Activated naive CD8-positive, alpha-beta T cell (primary cell): ENCODE results near the gene GALNT9.

Experiments
- H3K27ac Mint-ChIP-seq: one replicate; pipeline ENCODE4 v1.8.0; 2021; ENCODE audit warnings: mixed read lengths
- H3K27me3 Mint-ChIP-seq: one replicate; pipeline ENCODE4 v1.8.0; 2021; ENCODE audit warnings: mixed read lengths
- H3K36me3 Mint-ChIP-seq: one replicate; pipeline ENCODE4 v1.8.0; 2021; ENCODE audit warnings: mixed read lengths
- H3K4me1 Mint-ChIP-seq: one replicate; pipeline ENCODE4 v1.8.0; 2021; ENCODE audit warnings: low read depth, mixed read lengths
- H3K4me3 Mint-ChIP-seq: one replicate; pipeline ENCODE4 v1.8.0; 2021; ENCODE audit warnings: mild to moderate bottlenecking, mixed read lengths
- H3K9me3 Mint-ChIP-seq: one replicate; pipeline ENCODE4 v1.8.0; 2021; ENCODE audit warnings: low read depth, mixed read lengths

GALNT9 gene

GRCh38 chr12:132317233-132317938, 12.0 kb downstream of the GALNT9 start:
- H3K4me1 Mint-ChIP-seq, result no peaks in the 10 kb centered on the region
- no peak overlapping the region for H3K27ac Mint-ChIP-seq
- H3K36me3 Mint-ChIP-seq, result no peaks in the 10 kb centered on the region
- H3K4me3 Mint-ChIP-seq, result no peak overlapping the region
- peaks cover 3% of the 10 kb centered on the region for H3K27me3 Mint-ChIP-seq
- H3K9me3 Mint-ChIP-seq, result no peaks in the 10 kb centered on the region

GRCh38 chr12:132316497-132317232, 12.7 kb downstream of the GALNT9 start:
- Mint-ChIP-seq H3K27ac (no peak overlapping the region), H3K36me3 (no peaks in the 10 kb centered on the region), H3K4me1 (no peaks in the 10 kb centered on the region), H3K27me3 (peaks cover 3% of the 10 kb centered on the region), H3K4me3 (no peak overlapping the region), H3K9me3 (peaks cover 5% of the 10 kb centered on the region)

DNA sequence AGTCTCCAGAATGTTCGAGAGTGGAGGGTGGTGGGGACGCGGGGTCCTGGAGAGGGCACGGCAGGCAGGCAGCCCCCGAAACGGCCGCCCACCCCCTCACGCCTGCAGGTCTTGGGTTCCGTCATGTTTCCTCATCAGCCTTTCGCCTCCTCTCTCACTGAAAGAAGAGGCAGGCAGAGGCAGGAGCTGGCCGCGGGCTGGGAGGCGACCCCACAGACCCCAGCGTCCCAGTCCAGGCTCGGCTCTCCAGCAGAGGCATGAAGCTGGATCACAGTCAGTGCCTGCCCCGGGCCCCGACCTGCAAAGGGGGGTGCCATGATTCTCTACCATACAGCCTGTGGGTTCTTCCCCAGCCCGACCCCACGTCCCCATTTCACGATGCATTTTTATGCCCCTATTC, 13.4 kb downstream of the GALNT9 start:
- Mint-ChIP-seq H3K4me3 (no peak overlapping the region), H3K9me3 (peaks cover 12% of the 10 kb centered on the region), H3K36me3 (no peaks in the 10 kb centered on the region), H3K4me1 (no peaks in the 10 kb centered on the region), H3K27ac (no peak overlapping the region), H3K27me3 (peaks cover 3% of the 10 kb centered on the region)

DNA sequence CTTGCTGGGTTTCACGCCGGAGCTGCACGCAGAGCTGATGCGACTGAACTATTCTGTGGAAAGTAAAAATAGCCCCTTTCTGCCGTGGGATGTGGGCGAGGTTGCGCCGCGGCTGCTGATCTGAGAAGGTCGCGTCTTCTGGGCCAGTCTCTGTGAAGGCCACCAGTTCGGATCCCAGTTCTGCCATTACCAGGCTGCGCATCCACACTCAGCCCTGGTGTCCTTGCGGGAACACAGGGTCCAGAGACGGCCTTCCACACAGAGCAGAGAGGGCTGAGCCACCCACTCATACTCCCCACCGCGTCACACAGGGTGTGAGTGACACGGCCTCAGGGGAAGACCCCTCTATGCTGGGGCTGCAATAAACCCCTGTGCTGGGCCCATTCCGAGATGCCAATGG, 13.9 kb downstream of the GALNT9 start:
- no peaks in the 10 kb centered on the region for H3K4me1 Mint-ChIP-seq
- no peak overlapping the region for H3K4me3 Mint-ChIP-seq
- no peaks in the 10 kb centered on the region for H3K36me3 Mint-ChIP-seq
- no peak overlapping the region for H3K27ac Mint-ChIP-seq
- peaks cover 14% of the 10 kb centered on the region for H3K9me3 Mint-ChIP-seq
- H3K27me3 Mint-ChIP-seq, result peaks cover 3% of the 10 kb centered on the region

DNA sequence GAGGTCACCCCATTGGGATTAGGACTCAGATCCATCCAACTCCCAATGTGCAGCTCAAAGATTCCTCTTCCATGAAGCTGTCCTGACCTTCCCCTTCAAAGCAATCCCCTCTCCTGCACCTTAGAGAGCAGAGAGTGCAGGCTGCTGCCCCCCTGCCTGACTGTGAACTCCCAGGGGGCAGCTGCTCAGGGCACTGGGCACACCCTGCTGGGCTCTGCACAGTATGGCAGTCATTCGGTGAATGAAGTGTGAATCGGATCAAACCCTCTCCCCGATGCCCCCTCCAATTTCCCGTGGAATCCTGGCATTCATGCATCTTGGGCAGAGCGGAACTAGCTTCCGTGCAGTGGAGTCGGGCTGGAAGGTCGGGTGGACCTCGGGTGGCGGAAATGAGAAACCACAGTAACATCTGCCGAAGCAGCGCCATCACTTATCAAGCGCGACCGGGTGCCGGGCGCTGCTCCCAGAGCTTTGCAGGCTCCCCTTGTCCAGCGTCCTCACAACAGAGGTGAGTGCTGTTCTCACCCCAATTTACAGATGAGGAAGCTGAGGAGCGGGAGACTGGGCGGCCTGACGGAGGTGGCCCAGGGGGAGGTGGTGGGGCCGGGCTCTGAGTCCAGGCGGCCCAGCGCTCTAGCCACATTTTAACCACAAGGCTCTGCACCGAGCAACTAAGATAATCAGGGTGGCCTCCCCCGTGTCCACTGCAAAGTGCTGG, 14.7 kb downstream of the GALNT9 start:
- Mint-ChIP-seq H3K27ac (no peak overlapping the region), H3K4me3 (no peak overlapping the region), H3K36me3 (no peaks in the 10 kb centered on the region), H3K9me3 (peaks cover 14% of the 10 kb centered on the region), H3K4me1 (no peaks in the 10 kb centered on the region), H3K27me3 (peaks cover 3% of the 10 kb centered on the region)

- Mint-ChIP-seq H3K27ac (no peak overlapping the region), H3K4me1 (no peaks in the 10 kb centered on the region), H3K36me3 (no peaks in the 10 kb centered on the region), H3K4me3 (no peak overlapping the region), H3K9me3 (peaks cover 14% of the 10 kb centered on the region), H3K27me3 (peaks cover 3% of the 10 kb centered on the region)
Observed at GRCh38 chr12:132314035-132314434, 15.4 kb downstream of the GALNT9 start.

GRCh38 chr12:132313182-132313581, 16.2 kb downstream of the GALNT9 start:
- peaks cover 3% of the 10 kb centered on the region for H3K27me3 Mint-ChIP-seq
- no peaks in the 10 kb centered on the region for H3K4me1 Mint-ChIP-seq
- H3K9me3 Mint-ChIP-seq, result peaks cover 14% of the 10 kb centered on the region
- no peak overlapping the region for H3K27ac Mint-ChIP-seq
- H3K4me3 Mint-ChIP-seq, result no peak overlapping the region
- H3K36me3 Mint-ChIP-seq, result no peaks in the 10 kb centered on the region

DNA sequence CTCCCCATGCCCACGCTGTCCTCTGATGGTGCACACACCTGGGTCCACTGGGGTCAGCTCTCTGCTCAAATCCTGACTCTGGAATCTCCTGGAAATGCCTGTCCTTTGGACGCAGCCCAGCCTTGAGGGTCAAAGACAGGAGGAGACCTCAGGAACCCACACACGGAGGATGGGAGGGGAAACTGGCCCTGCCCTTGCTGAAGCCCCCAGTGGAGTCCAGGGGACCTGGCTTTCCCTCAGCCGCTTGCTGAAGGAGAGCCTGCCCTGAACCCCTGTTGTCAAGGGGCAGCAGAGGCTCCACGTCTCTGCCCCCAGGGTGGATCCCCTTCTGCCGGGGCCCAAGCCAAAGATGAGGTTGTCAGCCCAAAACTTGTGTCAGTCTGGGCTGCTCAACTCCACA, 16.9 kb downstream of the GALNT9 start:
- Mint-ChIP-seq H3K27me3 (peaks cover 3% of the 10 kb centered on the region), H3K4me3 (no peak overlapping the region), H3K9me3 (peaks cover 14% of the 10 kb centered on the region), H3K27ac (no peak overlapping the region), H3K4me1 (no peaks in the 10 kb centered on the region), H3K36me3 (no peaks in the 10 kb centered on the region)

DNA sequence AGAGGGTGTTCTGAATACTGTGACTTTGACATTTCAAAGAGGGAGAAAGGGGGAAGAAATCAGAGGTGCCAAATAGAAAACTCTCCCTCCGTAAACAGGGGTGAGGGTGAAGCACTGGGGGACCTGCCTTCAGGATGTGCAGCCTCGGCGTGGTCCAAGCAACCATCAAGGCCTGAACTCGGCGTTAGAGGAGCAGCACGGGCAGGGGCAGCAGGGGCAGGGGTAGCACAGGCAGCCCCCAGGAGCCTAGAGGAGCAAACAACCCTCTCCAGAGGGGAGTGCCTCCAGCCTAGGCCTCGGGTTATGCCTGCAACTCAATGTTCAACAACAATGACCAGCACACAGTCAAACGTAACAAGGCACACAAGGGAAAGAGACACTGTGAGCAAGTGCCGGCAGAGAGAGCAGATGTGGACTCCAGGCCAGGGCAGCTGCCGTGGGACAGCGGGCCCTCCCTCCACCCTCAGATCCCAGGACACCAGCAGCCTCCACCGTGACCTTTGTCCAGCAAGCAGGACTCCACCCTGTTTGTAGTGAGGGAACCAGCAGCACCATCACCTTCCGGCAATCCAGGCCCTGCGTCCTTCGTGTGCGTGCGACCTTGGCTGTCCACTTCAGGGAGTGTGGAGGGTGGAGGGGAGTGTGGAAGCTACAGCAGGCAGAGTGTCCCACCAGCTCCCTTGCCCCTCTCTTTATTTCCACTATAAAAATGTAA, 18.0 kb downstream of the GALNT9 start:
- Mint-ChIP-seq H3K27me3 (no peaks in the 10 kb centered on the region), H3K4me1 (no peaks in the 10 kb centered on the region), H3K36me3 (no peaks in the 10 kb centered on the region), H3K4me3 (no peak overlapping the region), H3K27ac (no peak overlapping the region), H3K9me3 (peaks cover 14% of the 10 kb centered on the region)

DNA sequence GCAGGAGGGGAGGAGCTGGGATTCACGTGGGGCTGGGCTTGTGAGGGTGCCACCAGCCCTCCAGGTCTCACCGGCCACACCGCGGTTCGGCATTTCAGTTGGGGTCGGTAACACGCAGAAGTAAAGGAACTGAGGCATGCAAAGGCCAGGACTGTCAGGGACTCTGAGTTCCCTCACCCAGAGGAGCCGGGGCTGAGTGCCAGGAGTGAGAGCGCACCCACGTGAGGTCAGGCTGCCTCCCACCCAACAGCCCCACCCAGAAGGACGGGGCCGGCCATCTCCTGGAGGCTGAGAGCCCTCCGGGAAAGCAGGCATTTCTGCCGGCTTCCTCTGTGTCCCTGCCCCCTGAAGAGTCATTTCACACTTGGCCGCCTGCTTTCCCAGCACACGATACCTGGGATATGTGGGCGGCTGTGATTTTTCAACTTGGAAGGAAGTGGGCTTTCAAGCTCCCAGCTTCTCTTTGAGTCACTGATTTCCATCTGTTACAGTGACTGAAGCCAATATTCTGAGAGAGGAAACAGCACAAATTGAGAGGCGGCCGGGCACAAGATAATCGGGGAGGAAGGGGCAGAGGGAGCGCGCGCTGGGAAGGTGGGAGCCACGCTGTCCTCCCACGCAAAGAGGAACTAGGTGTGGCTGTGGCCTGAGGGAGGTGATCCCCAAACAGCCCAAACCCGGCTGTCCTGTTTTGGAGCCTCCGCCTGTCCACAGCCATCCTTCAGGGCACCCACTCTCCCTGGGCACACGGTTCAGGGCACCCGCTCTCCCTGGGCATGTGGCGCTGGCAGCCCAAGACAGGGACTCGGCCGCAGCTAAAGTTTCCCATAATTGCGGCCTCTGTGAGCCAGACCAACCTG, 19.0 kb downstream of the GALNT9 start:
- Mint-ChIP-seq H3K9me3 (peaks cover 14% of the 10 kb centered on the region), H3K27ac (no peak overlapping the region), H3K36me3 (no peaks in the 10 kb centered on the region), H3K4me1 (no peaks in the 10 kb centered on the region), H3K4me3 (no peak overlapping the region), H3K27me3 (no peaks in the 10 kb centered on the region)

DNA sequence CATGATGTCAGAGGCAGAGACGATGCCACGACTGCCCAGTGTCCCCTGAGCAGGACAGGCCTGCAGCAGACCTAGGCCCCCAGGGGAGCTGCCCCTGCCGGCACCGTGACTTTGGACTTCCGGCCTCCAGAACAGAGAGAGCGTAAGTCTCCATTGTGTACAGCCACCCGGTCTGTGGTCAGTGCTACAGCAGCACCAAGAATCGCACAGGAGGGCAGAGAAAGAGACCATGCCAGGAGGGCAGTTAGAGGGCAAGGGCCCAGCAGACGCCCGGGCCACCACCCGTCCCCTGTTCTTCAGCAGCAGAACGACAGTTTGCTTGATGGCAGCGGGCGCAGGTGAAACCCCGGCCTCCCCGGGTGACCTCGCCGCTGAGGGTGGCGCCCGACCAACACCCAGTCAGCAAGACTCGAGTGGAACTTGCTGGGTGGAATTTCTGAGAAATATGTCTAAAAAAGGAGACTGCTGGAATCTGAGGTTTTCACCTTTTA, 19.7 kb downstream of the GALNT9 start:
- H3K36me3 Mint-ChIP-seq, result no peaks in the 10 kb centered on the region
- H3K4me1 Mint-ChIP-seq, result no peaks in the 10 kb centered on the region
- H3K9me3 Mint-ChIP-seq, result peaks cover 14% of the 10 kb centered on the region
- H3K27me3 Mint-ChIP-seq, result no peaks in the 10 kb centered on the region
- H3K27ac Mint-ChIP-seq, result no peak overlapping the region
- no peak overlapping the region for H3K4me3 Mint-ChIP-seq

GRCh38 chr12:132308853-132309595, 20.4 kb downstream of the GALNT9 start:
- Mint-ChIP-seq H3K4me1 (no peaks in the 10 kb centered on the region), H3K27me3 (no peaks in the 10 kb centered on the region), H3K36me3 (no peaks in the 10 kb centered on the region), H3K9me3 (peaks cover 14% of the 10 kb centered on the region), H3K27ac (no peak overlapping the region), H3K4me3 (no peak overlapping the region)

DNA sequence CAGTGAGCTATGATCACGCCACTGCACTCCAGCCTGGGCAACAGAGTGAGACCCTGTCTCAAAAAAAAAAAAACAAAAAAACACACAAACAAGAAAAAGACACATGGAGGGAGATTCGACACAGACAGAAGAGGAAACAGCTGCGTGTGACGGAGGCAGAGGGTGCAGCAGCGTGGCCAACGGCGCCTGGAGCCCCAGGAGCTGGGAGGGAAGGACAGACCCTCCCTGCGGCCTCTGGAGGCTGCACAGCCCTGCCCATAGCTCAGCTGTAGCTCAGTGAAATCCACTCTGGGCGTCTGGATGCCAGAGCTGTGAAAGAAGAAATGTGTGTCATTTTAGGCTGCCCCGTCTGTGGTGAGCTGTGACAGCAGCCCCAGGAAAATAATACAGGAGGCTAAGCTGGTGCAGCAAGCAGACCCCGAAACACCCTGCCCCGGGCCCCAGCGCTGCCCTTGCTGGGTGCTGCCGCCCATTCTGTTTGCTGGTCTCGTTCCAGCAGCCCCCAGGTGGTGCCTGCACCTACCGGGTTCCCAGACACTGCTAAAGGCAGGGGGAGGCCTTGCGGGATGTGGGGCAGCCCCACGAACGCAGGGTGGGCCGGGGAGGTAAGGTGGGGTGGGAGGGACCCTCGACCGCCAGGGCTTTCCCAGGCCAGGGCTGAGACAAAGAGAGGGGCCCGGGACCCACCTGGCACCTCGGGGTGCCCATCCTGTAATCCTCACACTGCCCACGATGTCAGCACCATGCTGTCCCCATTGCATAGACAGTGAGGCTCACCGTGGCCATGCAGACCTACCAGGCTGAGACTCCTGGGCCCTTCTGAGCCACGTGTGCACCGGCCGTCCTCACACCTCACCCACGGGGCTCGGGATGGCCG, 21.2 kb downstream of the GALNT9 start:
- Mint-ChIP-seq H3K4me1 (no peaks in the 10 kb centered on the region), H3K27ac (no peak overlapping the region), H3K4me3 (no peak overlapping the region), H3K36me3 (no peaks in the 10 kb centered on the region), H3K9me3 (peaks cover 14% of the 10 kb centered on the region), H3K27me3 (no peaks in the 10 kb centered on the region)
